ENCODE data around the gene CYTH1. TPM values are rescaled to one million over a fixed set of nuclear protein-coding genes. Genes with fewer than 3 reads are reported as not detected.

CYTH1 gene
- total RNA-seq, 1 donor from 2014 or later: 51.4 TPM

DNA sequence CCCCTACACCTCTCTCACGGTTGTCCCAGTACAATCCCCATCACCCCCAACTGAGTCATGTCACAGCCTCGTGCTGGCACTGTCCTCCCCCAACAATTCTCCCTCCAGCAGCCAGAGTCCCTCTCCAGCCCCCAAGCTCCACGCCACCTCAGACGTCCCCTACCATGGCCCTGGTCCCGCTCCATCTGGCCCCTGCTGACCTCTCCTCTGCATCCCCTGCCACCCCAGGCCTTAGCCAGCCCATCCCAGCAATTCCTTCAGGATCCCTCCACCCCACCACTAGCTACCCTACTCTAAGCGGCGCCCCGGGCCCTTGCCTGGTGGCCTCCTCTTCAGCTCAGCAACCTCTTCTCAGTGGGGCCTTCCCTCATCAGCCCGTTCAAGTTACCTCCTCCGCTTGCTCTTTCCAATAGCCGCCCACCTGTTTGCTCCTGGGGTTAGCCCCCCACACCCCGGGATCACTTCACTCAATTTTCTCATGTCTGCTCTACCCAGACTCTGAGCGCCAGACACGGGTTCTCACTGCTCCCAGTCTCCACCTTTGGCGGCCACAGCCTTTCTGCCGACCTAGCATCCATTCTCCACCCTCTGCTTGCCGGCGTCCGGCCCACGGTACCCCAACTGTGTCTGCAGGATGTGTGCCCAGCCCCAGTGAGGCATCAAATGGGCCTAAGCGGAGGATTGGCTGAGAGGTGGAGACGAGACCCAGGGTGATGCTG, 112.7 kb downstream of the CYTH1 start:
- no peak for DNase-seq

DNA sequence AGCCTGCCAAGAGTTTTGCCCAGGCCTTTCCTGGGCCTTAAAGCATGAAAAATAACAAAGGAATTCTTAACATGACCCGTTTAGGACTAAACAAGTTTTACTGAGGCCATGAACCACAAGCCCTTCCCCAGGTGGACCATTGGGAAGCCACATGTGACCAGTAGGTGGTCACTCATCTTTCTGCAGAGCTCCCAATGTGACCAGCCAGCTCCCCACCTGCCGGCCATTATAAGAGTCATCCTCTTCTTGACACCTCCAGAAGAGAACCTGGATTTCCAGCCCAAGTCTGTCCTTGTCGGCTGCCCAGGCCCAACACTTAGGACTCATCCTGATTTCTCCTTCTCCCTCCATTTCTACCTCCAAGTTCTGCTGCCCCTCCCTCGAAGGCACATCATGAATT, 113.2 kb downstream of the CYTH1 start:
- no peak for DNase-seq

DNA sequence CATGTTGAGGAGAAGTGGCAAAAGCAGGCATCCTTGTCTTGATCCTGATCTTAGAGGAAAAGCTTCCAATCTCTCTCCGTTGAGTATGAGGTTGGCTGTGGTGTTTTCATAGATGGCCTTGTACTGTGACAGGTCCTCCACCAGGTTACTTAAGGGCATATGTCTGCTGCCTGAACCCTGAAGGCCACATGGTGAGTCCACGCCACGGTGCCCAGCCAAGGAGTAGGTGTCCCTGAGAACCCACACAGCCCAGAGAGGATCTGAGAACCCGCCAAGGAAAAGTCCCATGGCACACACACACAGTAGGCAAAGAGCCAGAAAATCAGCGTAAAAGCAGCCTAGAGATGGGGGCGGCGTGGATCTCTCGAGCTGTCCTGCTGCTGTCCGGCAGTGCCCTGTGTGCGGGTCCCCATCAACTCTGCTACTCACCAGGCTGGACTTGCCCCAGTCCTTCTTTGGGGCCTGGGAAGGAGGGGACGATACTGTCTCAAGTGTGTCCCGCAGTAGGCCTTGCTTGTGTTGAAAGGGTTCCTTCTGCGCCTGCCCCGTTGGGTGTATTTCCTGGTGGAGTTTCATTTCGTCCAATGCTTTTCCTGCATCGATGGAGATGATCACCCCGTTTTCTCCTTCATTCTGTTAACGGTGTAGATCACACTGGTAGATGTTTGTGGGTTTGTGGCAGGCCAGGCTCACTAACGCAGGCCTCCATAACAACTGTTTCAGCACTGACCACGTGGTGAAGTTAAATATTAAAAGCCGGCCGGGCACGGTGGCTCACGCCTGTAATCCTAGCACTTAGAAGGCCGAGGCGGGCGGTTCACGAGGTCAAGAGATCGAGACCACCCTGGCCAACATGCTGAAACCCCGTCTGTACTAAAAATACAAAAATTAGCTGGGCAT, 114.1 kb downstream of the CYTH1 start:
- no peak for DNase-seq

DNA sequence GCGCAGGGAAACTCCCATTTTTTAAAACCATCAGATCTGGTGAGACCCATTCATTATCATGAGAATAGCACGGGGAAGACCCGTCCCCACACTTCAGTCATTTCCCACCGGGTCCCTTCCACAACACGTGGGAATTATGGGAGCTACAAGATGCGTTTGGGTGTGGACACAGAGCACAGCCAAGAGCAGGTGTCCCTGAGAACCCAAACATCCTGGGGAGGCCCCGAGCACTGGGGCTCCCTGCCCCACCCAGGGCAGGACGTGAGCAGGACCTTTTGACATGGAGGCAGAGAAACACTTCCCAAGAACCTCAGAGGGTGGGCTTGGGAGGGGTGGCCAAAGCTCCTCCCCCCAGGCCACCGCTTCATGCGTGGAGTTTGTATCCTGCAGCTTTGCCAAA, 115.0 kb downstream of the CYTH1 start:
- DNase-seq: no peak

DNA sequence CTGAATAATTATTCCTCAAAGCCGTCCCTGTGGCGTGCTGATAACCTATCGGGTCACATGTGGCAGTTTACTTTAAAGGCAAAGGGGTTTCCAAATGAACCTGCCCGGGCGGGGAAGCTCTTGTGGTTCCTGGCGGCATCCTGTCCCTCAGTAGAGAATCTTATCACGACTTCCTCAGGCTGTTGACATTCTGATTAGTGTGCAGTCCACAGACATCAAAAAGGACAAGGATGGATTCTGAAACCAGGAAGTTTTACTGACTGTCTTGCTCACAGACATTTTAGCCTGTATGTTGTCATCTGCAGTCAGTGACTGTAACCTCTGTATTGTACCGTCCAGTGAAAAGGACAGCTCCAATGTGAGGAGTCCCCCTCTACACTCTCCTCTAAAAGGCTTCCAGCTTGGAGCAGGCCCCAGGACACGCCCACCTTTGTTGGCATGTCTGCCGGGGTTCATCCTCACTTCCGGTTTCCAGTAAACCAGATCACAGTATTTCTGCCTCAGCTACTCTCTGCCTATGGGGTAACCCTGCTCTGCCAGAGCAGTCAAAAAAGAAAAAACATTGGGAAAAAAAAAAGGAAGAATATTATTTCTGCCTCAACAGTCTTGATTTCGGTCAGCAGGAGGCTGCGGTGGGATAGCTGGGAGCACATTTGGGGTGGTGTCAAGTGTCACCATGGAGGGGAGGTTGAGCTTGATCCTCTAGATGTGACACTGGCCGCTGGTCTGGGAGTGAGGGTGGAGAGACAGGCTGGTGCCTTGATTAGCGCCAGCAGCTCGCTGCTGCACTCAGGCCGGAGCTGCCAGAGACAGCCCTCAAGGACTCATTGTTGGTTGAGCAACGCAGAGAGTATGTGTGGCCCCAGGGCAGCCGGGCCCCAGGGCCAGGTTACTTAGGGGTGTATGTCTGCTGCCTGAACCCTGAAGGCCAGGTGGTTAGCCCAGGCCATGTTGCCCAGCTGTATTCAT, 115.8 kb downstream of the CYTH1 start:
- peak; percentile 84 for DNase-seq

DNA sequence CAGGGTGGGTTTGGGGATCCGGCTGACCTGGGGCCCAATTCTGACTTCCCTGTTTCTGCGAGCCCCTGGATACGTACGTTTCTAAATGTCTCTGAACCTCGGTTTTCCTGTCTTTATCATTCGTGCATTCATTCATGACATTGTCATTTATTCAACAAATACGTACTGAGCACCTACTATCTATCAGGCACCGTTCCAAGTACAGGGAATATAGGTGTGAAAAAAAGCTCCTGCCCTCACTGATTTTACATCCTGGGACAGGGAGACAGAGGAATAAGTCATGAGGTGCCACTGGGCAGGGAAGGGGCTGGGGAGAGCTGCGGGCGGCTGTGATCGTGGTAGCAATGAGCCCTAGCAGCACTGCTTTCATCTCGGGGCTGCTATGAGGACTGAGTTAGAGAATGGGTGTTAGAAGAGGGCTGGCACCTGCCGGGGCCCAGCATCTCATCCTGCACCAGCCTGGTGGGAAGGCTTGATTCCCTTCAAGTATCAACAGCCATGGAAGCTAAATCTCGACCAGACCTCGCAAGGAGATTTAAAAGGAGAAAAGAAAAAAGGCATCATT, 116.6 kb downstream of the CYTH1 start:
- DNase-seq: no peak

DNA sequence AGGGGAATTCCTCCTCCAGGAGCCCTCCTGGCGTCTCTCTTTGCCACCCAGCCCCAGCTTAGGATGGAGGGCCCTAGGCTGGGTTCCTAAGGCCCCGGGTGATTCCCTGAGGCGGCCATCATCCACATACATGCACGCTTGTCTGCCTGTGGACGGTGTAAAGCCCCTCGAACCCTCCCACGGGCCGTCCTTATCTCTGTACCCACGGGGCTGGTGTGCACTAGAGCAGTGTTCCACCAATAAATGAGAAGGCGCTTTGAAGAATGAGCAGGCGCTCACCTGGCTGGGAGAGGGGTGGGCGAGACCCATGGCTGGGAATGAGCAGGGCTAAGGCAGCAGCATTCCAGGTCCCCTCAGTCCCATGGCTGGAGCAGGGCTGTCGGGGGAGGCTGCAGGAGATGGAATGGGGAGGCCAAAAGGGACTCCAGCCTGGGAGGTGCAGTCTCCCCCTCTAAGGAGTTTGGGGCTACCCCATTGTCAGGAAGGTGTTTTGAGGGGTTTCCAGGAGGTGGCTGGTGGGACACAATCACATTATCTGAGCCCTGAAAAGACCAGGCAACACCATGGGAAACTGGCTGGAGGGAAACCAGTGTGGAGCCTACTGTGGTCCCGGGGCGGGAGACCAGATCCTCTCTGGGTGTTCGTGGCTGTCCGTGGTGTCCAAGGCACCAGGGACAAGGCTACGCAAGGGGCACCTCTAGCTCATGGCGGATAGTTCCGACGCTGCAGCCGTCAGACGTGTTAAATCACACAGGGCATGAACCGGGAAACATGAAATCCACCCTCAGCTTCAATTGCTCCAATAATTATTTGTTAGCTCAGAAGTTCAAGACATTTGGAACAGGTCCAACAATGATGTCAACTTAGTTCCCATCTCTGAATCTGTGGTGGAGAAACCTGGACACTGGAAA, 117.3 kb downstream of the CYTH1 start:
- peak; percentile 88 for DNase-seq

DNA sequence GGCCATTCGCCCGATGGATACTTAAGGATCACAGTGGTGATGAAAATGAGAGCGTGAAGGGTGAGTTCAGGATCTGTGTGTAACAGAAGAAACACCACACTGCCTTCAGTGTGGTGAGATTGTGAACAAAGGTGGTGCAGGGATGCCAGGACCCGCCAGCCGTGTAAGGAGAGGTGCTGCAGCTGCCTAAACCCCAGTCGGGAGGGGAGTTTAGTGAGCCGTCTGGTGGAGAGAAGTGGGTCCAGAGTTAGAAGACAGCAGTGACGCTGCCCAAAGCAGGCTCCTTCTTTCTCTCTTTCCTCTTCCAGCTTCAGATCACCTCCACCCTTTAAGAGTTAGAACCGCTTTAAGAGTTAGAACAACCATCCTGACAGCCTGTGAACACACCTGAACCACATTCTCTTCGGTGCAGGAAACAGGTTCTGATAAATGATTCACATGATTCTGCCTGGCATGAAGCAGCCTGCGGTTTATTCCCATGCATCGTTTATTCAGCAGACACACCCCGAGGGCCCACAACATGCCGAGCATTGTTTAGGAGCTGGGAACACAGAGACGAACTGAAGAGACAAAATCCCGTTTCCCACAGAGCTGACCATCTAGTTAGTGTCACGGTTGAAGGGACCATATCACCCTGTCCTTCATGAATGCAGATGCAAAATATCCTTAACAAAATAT, 120.8 kb downstream of the CYTH1 start:
- DNase-seq: no peak

DNA sequence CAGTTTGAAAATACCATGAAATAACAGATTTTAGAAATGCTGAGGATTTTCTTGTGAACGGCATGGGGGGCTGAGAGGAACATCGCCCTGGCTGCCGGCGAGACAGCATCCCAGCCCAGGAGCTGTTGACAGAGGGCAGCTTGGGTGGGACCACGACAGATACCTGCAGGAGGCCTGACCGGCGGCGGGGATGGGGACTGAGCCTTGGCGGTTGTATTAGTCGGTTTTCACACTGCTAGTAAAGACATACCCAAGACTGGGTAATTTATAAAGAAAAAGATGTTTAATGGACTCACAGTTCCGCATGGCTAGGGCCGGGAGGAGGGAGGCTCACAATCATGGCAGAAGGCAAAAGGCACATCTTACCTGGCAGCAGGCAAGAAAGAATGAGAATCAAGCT, 122.5 kb downstream of the CYTH1 start:
- no peak for DNase-seq

DNA sequence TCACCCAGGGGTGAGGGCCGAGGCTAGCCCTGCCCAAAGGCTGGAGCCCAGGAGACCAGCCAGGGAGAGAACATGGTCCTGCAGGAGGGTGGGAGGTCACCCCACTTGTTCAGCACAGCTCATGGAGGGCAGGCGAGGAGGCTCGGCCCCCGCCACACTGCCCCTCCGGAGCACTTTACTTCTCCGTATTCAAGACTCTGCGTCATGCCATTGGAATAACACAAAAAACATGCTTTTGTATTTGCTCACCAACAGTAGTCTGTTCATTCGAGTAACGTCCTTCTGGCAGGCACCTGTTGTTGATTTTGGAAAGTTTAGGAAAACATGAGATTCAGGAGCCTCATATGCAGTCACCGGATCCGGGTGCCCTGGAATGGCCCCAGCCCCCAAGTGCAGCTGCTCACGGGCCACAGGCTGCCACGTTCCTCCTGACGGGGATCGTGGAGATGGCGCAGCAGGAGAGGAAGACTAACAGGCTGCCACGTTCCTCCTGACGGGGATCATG, 123.7 kb downstream of the CYTH1 start:
- peak; percentile 18 for DNase-seq

DNA sequence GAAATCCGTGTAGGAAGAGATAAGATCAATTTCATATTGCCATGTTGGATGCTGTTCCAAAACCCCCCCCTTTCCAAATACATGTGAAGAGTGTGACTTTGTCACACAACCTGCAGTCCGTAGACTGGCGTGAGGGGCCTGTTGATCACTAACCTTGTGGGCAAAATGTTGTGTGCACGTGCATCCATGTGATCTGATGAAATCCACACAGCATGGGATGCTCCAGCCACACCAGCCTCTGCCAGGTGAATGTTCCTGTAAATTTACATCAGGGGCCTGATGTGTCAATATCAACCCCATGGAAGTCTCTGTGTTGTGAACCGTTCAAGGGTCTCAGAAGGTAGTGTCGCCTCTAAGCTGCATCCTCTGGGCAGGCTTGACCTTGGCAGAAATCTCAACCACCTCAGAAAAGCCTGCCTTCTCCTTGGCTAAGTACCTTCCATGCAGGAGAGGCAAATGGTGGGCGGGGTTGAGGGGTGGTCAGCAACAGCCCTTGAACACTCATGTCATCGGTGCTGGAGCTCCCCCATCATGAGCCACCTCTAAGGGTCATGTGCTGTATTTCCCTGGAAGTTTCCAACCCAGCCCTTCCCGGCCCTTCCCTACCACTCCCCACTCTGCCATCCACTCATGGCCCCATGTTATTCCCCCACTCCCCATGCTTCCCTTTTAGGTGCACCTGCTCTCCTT, 126.7 kb downstream of the CYTH1 start:
- DNase-seq: no peak

DNA sequence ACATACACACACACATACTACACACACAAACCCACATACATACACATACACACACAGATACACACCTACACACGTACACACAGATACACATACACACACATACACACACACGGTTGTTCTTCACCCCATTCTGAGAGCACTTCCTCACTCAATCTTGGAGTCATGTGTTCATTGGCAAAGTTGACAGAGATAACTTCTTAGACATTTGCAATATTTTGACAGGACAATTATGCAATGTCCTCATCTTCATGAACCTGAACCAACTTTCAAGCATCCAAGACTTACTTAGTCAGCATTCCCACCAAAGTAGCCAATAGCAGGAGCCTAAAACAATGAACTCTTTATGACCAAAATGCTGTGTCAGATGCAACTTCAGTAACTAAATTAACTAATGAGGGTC, 127.7 kb downstream of the CYTH1 start:
- no peak for DNase-seq

DNA sequence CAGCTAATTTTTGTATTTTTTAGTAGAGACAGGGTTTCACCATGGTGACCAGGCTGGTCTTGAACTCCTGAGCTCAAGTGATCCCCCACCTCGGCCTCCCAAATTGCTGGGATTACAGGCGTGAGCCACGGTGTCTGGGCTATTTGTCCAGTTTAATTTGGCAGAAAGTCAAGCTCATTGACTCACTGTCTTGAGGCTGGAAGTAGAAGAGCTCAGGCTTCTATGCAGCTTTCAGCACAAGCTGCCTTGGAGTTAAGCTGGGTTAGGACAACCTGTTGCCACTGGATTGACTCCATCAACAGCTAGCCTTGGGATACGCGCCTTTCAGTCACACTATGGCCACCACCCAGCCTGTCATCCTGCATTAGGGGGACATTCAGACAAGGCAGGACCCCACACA, 128.7 kb downstream of the CYTH1 start:
- DNase-seq: peak; percentile 44

DNA sequence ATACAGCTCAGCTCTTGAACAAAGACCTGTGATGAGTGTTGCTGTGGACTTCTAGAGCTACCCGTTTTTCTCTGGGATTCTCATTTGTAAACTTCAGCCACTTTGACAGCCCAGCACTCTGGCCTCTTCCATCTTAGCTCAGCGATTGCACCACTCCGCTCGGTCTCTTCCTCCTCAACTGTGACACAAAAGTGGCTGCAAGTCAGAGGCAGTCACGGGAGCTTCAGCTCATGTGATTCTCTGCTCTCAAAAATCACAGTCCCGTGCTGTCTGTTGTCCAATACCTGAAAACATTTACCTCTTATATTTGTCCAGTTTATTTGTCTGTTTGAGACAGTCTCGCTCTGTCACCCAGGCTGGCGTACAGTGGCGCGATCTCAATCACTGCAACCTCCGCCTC, 129.2 kb downstream of the CYTH1 start:
- DNase-seq: no peak

DNA sequence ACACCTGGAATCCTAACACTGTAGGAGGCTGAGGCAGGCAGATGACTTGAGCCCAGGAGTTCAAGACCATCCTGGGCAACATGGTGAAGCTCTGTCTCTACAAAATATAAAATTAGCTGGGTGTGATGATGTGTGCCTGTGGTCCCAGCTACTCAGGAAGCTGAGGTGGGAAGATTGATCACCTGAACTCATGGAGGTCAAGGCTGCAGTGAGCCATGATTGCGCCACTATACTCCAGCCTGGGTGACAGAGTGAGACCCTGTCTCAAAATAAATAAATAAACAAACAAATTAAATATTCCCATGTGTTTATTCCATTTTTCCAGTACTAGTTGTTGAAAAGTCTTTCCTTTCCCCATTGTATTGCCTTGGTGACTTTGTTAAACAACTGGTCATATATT, 130.0 kb downstream of the CYTH1 start:
- no peak for DNase-seq

DNA sequence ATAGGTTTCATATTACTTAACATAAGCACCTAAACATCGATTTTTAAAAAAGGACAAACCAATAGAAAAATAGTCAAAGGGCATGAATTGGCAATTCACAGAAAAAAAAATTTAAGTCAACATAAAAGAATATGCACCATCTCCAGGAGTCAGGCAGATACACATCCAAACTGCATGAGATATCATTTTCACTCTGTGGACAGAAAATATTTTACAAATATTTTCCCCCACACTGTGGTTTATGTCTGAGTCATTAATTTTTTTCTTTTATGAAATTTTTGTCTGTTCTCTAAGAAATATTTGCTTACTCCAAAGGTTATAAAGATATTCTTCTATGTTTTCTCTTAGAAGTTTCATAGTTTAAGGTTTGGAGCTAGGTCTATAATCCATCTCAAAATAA, 130.5 kb downstream of the CYTH1 start:
- DNase-seq: no peak

DNA sequence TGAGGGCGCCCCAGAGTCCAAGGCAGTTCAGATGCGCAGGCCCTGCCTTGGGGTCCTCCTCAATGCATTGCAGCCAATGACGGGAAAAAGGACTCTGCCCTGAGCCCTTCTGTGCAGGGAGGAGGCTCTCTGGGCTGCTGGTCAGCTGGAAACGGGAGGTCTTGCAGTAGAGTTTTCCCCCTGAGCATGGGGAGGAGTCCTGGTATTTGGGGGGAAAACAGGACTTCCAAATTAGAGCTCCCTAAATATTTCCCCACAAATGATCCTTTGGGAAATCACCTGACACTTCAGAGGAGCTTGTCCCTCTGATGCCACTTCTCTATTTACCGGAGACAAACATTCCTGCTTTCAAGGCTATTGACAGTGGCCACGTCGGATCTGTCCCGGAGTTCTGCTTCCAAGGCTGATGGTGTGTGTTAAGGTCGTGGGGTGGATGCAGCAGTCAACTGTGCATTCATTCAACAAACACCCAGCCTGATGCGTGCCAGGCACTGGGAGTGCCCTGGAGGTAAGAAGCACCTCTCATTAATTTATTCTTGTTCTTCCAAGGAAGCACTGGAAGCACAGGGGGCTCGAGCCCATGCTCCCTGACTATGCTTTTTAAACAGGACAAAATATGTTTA, 131.9 kb downstream of the CYTH1 start:
- no peak for DNase-seq

DNA sequence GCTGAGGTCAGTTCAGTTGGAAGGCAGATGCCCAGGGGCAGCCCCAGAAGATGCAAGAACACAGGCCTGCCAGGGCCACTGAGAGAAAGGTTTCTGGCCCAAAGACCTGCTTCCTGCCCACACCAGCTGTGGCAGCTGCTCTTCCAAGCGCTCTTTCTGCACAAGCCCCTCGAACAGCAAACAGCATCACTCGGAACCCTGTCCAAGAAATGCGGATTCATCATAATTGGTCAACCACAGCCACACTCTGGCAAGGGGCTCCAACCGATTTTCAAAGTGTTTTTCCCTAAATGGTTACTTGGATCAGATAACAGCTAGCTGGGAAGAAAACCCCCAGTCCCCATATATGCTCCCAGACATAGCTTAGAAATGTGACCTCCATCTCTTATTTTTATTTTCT, 133.8 kb downstream of the CYTH1 start:
- DNase-seq: no peak

DNA sequence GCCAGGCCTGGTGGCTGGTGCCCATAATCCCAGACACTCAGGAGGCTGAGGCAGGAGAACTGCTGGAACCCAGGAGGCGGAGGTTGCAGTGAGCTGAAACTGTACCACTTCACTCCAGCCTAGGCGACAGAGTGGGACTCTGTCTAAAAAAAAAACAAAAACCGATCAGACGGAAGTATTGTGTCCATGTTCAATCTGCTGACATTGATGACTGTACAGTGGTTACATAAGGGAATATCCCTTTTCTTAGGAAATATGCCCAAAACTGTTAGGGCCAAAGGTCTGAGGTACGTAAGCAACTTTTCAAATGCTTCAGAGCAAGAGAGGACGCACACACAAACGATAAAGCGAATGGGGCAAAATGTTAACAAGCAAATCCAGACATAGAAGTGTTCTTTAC, 135.0 kb downstream of the CYTH1 start:
- no peak for DNase-seq
